Measurements from ENCODE around the gene DMBT1. TPM values are rescaled to one million over a fixed set of nuclear protein-coding genes. Genes with fewer than 3 reads are reported as not detected.

DMBT1 gene
- total and polyA plus RNA-seq, 10 of the 15 experiments (the other 5 are each of a cell fraction or from before 2014, with no cell fraction given) = under 0.01 to 0.13 (median 0.03) TPM; not detected in 5

DNA sequence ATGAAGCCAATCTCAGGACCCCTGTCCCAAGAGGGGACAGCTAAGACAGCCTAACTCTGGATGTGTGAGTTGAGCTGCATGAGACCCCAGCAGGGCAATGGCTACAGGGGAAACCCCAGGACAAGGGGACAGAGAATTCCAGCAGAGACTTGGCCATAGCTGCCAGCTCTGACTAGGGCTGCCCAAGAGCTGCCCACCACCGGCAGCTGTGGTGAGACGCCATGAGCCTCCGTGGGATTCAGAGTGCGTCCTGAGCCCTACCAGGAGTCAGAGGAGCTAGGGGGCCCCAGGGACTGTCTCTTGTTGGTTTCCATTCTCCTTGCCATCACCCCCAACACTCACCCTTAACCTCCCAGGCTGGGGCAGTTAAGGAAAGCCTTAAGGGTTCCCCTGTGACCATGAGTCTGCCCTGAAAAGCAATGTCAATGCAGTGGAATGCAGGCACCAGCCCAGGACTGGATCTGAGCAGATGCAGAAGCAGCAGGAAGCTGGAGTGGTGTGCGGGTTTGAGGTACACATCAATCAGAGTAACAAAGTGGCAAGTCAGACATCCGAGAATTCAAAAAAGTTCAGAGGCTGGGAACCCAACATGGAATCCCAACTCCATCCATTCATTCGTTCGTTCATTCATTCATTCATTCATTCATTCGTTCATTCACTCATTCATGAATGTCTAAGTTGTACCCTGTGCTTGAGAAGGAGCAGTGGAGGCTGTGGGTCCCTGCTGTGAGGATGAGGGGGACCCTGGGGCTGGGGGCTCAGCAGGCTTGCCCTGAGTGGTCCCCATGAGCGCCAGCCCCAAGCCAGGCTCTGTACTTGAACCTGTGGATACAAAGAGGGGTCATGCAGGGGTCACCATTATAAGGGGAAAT lies 86.2 kb downstream of the DMBT1 start:
- H3K27me3 ChIP-seq (replicated peaks in 1 of 2; ENCODE audit: control insufficient read depth in 2 of 2, insufficient read depth in 2 of 2, low read length in 1 of 2) = no peaks in the 10 kb centered on the region; a peak in 1 of 4 replicates
- H3K4me3 ChIP-seq = no peak overlapping the region
- H3K9me3 ChIP-seq (replicated peaks; ENCODE audit: control insufficient read depth, insufficient read depth, low read length) = no peaks in the 10 kb centered on the region
- H2AFZ ChIP-seq (ENCODE audit: control insufficient read depth, low read depth, low read length) = no peak overlapping the region
- ChIA-PET POLR2A (no interaction called here), SMC1A (ENCODE audit: uncharacterized antibody, unreplicated experiment) (no interaction called here), CTCF (interaction anchor here (1.1 to 1.4 kb wide), 2 partner anchors 11 to 57 kb away, joined by 3 to 5 read pairs; no protein-coding TSS in a partner anchor), RAD21 (ENCODE audit: unreplicated experiment) (no interaction called here)
- TF ChIP-seq, protein P1, sequence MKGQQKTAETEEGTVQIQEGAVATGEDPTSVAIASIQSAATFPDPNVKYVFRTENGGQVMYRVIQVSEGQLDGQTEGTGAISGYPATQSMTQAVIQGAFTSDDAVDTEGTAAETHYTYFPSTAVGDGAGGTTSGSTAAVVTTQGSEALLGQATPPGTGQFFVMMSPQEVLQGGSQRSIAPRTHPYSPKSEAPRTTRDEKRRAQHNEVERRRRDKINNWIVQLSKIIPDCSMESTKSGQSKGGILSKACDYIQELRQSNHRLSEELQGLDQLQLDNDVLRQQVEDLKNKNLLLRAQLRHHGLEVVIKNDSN (IDR thresholded peaks at IDR 0.05; ENCODE audit: borderline replicate concordance, extremely low read length, insufficient read depth, low read depth, low read length) = no peak
- TF ChIP-seq ZNF24 (IDR thresholded peaks at IDR 0.05) (peak; percentile 92), ZNF217 (IDR thresholded peaks at IDR 0.05) (no peak), ATF7 (IDR thresholded peaks at IDR 0.05; ENCODE audit: low read depth) (no peak), SIN3A (IDR thresholded peaks at IDR 0.05; ENCODE audit: low read depth, low read length) (no peak)
- H3K27ac ChIP-seq (ENCODE audit: control insufficient read depth, insufficient read depth) = no peak overlapping the region
- DNase-seq (ENCODE audit: low read depth, low spot score) = no peak
- no TSS peak for BruUV-seq (replicated peaks)
- WGBS (ENCODE audit: insufficient coverage, insufficient replicate concordance, low lambda C conversion rate, missing lambda C conversion rate) = 8% methylated on average over 10 of the region's 10 CpGs
- no peak overlapping the region for H3K9ac ChIP-seq (ENCODE audit: control insufficient read depth, insufficient read depth, low read length)
- no peaks in the 10 kb centered on the region for H3K79me2 ChIP-seq (ENCODE audit: control insufficient read depth, insufficient read depth, low read length)
- no peak for ATAC-seq
- H4K20me1 ChIP-seq (ENCODE audit: control insufficient read depth, insufficient read depth) = no peaks in the 10 kb centered on the region
- intact Hi-C loops (cut with micrococcal nuclease; ENCODE audit: unreplicated experiment) = no loop called here
- H3K36me3 ChIP-seq (ENCODE audit: control insufficient read depth in 2 of 2, insufficient read depth in 2 of 2, low read length in 1 of 2) = no peaks in the 10 kb centered on the region
- H3K4me1 ChIP-seq (ENCODE audit: control insufficient read depth, insufficient read depth, low read length) = no peaks in the 10 kb centered on the region
- in situ Hi-C loops (cut with MboI) = no loop called here
- FAIRE-seq = no peak
- no peak overlapping the region for H3K4me2 ChIP-seq (ENCODE audit: control insufficient read depth, insufficient read depth)

Data from GM12878 (cell line).